Measurements from ENCODE around the gene PYY. TPM values are rescaled to one million over a fixed set of nuclear protein-coding genes. Genes with fewer than 3 reads are reported as not detected.
"Not testable (repeated sequence)": the region's sequence is repeated elsewhere in the genome, so short reads cannot be mapped to it uniquely, and the experiment has no call there.

PYY gene
- total RNA-seq, 1 donor from 2014 or later = not detected

DNA sequence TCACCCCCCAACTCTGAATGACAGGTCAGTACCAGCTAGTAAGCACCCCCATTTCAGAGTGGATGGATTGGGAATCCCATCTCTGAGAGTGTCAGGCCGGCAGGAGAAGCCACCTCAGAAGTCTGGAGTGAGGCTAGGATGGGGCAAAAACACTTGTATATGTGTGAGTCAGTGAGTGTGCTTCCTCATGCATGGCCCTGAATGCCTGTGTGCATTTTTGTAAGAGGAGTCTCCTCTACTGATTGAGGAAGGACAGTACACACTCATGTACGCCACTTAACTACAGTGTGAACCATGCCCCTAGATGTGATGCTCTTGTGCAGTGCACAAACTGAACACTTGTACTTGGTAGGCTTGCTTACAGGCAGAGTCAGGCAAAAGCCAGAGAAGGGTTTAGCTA is 28.4 kb upstream of the PYY start:
- intact Hi-C loops (cut with DNase I) = no loop called here
- ATAC-seq = no peak
- DNase-seq (ENCODE audit: low spot score) = no peak

DNA sequence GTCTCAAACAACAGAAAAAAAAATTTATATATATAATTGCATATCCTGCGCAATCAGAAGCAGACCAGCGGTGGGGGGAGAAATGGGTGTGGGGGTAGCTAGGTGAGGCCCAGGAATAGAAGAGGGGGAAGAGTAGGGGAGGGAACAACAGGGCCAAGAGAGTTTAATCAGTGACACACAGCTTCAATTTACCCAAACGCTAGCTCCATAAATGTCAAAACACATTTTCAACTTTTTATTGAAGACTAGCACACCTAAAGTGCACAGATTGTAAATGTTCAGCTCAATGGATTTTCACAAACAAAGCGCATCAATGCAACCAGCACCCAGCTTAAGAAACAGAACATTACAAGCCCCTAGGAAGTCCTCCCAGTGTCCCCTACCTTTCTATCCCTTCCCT is 25.9 kb upstream of the PYY start:
- intact Hi-C loops (cut with DNase I) = no loop called here
- no peak for DNase-seq (ENCODE audit: low spot score)
- no peak for ATAC-seq

DNA sequence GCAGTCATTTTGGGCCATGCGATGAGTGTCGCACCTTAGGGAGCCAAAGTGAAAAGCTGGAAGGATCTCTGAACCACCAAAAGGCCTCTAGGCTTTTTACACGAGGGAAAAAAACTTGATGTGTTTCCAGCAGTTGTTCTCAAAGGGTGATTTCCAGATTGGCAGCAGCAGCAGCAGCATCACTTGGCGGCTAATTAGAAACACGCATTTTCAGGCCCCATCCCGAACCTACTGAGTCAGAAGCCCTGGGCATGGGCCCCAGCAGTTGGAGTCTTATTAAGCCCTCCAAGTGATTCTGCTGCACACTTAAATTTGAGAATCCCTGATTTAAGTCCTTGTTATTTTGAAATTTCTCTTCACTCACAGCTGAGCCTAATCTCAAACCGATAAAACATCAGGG is 25.3 kb upstream of the PYY start:
- DNase-seq (ENCODE audit: low spot score) = no peak
- no peak for ATAC-seq
- intact Hi-C loops (cut with DNase I) = no loop called here

DNA sequence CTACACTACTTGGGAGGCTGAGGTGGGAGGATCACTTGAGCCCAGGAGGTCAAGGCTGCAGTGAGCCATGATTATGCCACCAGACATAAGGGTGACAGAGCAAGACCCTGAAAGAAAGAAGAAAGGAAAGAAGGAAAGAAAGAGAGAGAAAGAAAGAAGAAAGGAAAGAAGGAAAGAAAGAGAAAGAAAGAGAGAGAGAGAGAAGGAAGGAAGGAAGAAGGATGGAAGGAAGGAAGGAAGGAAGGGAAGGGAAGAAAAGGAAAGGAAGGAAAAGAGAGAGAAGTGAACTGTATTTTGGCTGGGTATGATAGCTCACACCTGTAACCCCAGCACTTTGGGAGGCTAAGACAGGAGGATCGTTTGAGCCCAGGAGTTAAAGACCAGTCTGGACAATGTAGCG is 24.3 kb upstream of the PYY start:
- intact Hi-C loops (cut with DNase I) = no loop called here
- ATAC-seq = no peak
- DNase-seq (ENCODE audit: low spot score) = no peak

DNA sequence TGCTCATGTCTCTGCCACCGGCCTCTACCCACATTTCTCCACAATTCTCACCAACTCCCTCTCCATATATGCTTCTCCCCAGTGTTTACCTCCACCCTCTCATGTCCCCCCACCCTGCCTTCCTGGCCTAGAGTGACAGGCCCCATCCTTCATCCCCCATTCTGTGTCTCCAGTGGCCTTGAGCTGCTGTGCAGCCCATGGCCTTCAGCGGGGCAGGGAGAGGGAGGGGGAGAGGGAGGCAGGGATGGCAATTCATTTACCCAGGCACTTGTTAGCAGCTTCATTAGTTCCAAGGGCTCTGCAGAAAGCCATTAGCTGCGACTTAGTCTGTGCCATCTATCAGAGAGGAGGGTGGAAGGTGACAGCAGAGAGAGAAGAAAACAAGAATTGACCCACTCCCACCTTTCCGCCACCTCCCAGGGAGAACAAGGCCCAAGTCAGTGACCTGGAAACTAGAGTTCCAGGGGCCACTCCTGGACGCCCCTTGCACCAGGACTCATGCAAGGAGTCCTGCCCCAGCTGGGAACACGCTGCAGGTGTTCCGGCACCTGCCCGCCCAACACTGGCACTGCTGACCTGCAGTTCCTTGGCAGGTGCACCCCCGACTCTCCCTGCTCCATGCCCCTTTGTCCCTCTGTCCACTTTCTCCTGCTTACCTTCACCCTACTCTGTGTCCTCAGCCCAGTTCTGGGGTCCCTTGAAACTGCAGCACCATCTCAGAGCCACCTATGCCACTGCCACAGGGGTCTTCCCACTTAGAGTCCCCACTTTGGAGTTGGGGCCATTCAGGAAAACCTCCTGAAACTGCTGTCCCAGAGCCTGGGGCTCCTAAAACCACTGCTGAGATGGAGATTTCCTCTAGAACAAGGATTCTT is 23.5 kb upstream of the PYY start:
- intact Hi-C loops (cut with DNase I) = no loop called here

DNA sequence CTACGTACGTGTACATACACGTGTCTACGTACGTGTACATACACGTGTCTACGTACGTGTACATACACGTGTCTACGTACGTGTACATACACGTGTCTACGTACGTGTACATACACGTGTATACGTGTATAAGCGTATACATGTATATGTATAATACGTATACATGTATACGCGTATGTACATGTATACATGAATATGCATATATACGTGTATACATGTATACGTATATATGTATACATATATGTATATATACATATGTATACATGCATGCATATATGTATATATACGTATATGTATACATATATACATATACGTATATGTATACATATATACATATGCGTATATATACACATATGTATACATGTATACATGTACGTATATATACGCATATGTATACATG is 22.2 kb upstream of the PYY start:
- ATAC-seq (no peak), DNase-seq (ENCODE audit: low spot score) (no peak)
- intact Hi-C loops (cut with DNase I) = no loop called here

More for the DNA sequence above, 23.5 kb upstream of the PYY start:
- ATAC-seq (no peak), DNase-seq (ENCODE audit: low spot score) (no peak)

DNA sequence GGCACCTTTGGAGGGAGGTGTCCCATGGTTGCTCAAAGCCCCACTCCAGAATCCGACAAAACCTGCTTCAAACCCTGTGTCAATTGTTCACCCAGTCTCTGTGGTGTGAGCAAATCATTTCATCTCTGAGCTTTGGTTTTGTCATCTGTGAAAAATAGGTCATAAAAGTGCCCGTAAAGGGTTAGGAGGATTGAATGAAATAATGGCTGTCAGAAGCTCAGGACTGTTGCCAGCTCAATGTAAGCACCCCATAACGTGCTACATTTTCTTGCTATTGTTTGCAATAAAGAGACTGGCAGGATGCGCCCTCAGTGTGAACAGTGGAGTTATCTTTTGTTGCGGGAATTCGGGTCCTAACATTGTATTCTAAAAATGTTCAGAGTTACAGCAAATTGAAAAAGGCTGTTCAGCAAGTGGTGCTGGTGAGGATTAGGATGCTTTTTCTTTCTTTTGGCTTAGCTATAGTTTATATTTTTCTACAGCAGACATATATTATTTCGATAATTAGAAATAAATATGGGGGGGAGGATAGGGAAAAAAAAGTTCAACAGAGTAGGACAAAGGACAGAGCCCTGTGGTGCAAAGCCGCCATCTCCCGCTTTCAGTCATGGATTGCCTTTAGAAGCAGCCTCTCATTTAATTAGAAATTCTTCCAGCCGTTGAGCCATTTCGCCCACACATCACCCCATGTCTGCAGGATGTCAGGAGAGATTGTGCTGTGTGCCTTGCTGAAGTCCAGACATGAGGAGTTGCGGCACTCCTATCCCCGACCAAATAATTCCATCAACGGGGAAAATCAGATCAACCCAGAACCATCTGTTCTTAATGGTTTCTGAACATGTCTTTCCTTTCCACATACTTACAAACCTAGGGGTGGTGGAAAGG is 20.9 kb upstream of the PYY start:
- intact Hi-C loops (cut with DNase I) = no loop called here
- no peak for ATAC-seq
- no peak for DNase-seq (ENCODE audit: low spot score)

DNA sequence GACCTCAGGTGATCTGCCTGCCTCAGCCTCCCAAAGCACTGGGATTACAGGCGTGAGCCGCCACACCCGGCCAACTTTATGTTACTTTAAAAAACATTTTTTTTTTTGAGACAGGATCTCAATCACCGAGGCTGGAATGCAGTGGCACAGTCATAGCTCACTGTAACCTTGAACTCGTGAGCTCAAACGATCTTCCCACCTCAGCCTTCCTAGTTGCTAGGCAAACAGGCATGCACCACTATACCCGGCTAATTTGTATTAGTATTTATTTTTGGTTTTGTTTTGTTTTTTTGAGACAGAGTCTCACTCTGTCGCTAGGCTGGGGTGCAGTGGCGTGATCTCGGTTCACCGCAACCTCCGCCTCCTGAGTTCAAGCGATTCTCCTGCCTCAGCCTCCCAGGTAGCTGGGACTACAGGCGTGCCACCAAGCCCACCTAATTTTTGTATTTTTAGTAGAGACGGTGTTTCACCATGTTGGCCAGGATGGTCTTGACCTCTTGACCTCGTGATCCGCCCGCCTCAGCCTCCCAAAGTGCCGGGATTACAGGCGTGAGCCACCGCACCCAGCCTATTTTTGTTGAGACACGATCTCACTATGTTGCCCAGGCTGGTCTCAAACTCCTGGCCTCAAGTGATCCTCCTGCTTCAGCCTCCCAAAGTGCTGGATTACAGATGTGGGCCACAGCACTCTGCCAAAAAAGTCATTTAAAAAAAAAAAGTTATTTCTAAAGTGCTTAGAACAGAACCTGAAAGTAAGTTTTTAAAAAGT is 18.9 kb upstream of the PYY start:
- intact Hi-C loops (cut with DNase I) = not testable (repeated sequence)

DNA sequence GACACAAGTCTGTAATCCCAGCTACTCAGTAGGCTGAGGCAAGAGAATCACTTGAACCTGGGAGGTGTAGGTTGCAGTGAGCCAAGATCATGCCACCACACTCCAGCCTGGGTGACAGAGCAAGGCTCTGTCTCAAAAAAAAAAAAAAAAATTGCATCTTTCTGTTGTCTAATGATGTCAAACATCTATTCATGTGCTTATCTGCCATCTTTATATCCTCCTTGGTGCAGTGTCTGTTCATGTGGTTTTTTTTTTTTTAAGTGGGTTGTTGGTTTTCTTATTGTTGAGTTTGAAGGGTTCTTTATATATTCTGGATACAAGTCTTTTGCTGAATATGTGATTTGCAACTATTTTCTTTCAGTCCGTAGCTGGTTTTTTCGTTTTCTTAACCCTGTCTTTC is 17.7 kb upstream of the PYY start:
- intact Hi-C loops (cut with DNase I); DNase-seq (ENCODE audit: low spot score); ATAC-seq: not testable (repeated sequence)

More for the DNA sequence above, 18.9 kb upstream of the PYY start:
- DNase-seq (ENCODE audit: low spot score); ATAC-seq: not testable (repeated sequence)

DNA sequence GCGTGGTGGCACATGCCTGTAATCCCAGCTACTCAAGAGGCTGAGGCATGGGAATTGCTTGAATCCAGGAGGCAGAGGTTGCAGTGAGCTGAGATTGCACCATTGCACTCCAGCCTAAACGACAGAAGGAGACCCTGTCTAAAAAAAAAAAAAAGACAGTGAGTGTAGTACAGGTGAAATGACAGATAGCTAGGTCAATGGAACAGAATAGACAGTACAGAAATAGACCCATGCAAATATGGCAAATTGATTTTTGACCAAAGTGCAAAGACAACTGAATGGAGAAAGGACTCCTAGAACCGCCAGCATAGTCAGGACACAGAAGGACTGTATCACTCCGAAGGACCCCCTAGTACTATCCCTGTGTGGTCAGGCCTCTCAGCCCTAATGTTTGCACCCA is 16.6 kb upstream of the PYY start:
- intact Hi-C loops (cut with DNase I) = no loop called here
- no peak for DNase-seq (ENCODE audit: low spot score)
- ATAC-seq = no peak

DNA sequence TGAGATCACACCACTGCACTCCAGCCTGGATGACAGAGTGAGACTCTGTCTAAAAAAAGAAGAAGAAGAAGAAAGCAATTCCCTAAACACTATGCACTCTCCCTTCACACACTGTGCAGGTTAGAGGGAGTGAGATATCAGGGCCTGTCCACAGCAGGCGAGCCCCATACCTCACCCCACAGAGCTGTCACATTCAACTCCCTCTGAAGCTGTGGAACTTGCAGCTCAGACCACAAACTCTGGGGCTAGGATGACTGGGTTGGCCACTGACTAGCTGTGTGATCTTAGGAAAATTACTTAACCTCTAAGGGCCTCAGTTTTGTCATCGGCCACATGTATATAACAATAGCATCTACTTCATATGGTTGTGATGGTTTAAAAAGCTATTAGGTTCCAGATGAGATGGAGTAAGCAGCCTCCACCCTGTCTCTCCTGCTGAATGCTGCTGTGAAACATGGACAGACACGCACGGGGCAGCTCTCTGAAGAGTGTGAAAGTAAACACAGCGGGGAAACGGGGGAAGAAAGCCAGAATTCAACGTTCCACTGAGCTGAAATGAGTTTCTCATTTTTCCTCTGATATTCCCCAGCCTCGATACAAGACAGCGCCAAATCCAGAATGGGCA is 13.6 kb upstream of the PYY start:
- ATAC-seq (no peak), DNase-seq (ENCODE audit: low spot score) (no peak)
- intact Hi-C loops (cut with DNase I) = no loop called here

DNA sequence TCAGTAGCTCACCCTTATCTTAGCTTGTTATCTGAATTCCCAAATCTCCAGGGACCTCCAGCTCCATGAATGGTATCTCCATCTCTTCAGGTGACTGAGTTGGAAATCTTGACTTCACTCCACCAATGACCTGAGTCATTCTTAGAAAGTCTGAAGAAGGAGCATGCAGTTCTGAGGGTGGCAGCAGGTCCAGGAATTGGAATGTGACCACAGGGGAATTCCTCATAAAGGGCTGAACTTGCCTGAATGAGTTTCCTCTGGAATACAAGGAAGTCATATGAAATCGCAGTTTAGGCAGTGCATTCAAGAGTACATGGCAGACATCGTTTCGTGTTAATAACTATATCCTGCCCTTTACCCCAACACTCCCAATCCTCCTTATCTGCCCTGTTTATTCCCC is 12.5 kb upstream of the PYY start:
- ATAC-seq (no peak), DNase-seq (ENCODE audit: low spot score) (no peak)
- intact Hi-C loops (cut with DNase I) = no loop called here

DNA sequence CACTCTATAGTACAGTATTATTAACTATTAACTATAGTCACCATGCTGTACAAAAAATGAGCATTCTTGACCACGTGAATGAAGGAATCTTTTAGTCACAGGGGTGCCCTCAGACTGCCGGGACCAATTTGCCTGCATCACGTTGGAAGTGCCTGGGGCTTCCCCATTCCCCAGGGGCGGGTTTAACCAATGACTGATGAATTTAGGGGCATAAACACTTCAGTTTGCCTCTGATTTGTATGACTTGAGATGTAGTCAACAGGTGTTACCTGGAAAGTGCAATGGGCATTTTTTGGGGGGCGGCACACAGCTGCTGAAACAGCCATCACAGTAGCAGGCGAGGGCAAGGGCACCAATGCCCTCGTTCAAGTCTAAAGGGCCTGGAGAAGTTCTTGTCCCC is 8.7 kb upstream of the PYY start:
- intact Hi-C loops (cut with DNase I) = no loop called here
- no peak for ATAC-seq
- DNase-seq (ENCODE audit: low spot score) = no peak

DNA sequence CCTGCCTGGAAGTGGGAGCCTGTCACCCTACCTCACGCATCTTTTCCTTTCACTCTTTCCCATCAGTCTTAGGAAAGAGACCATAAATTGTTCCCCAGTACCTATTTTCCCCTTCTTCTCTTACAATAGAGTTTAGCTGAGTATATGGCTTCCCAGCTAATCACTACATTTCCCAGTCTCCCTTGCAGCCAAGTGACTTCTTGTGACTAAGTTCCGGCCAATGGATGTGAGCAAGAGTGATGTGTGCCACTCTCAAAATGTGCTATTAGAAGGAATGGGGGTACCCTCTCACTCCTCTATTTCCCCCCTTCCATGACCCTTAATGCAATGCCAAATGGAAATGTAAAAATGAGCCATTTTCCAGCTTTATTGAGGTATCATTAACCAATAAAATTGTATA is 8.2 kb upstream of the PYY start:
- no peak for DNase-seq (ENCODE audit: low spot score)
- no peak for ATAC-seq
- intact Hi-C loops (cut with DNase I) = no loop called here

DNA sequence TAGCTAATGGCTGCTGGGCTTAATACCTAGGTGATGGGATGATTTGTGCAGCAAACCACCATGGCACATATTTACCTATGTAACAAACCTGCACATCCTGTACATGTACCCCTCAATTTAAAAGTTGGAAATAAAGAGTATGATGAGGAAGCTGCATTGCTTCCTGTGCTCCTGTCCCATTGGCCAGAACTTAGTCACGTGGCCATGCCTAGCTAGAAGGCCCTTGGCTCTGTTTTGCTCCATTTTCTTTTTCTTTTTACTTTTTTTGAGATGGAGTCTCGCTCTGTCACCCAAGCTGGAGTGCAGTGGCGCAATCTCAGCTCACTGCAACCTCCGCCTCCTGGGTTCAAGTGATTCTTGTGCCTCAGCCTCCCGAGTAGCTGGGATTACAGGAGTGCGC is 7.6 kb upstream of the PYY start:
- DNase-seq (ENCODE audit: low spot score); ATAC-seq; intact Hi-C loops (cut with DNase I): not testable (repeated sequence)

DNA sequence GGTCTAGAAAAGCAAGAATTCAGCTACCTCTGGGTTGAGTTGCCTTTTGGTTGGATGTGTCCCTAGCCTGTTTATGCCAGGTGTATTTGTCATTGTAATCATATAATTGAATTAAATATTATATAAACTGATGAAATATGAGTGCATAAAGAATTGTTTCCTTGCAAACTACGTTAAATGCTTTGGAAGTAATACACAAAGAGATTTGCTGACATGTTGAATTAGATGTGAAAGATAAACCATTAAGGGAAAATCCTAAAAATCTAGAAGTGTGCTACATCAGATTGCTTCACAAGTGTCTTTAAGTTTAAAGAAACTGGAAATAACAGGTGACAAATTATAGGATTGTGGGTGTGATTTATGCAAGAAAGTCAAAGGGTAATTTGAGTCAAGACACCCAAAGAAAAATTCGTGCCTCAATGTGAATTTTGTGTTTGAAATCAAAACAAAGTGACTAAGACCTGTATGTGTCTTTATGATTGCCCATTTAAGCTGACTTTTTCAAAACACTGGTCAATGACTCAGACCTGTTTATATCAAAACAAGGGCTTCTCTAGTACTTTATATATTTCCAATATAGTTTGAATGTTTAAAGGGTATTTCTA is 5.1 kb upstream of the PYY start:
- intact Hi-C loops (cut with DNase I) = no loop called here
- ATAC-seq (no peak), DNase-seq (ENCODE audit: low spot score) (no peak)

DNA sequence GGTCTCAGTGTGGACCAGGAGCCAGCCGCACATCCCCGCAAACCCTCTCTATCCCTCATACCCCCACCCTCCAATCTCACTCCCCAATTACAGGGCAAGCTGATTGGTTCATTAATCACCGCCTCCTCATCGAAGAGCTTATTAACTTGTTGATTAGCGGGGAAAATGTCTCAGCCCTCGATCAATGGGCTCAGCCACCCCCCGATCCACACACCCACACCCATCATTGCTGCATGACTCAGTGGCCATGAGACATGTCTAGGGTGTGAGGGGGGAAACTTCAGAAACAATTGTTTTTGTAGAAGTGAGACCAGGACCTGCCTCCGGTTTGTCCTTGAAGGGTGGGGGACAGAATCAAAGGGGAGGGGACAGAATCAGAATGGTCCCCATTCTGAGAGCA is 2.5 kb upstream of the PYY start:
- intact Hi-C loops (cut with DNase I) = no loop called here
- ATAC-seq (no peak), DNase-seq (ENCODE audit: low spot score) (no peak)
